GM23338 (cell line): ENCODE measurements around the gene SLC17A7. TPM values are rescaled to one million over a fixed set of nuclear protein-coding genes. Genes with fewer than 3 reads are reported as not detected.

Experiments
- CREB1 ChIP-seq: fragments of 250-450 bp; sonication (Bioruptor Pico); IDR thresholded peaks from 2 replicates; pipeline ENCODE4 v1.5.0; 2020; ENCODE audit warnings: low read depth, mild to moderate bottlenecking, moderate library complexity
- ETS1 ChIP-seq: IDR thresholded peaks from 2 replicates; pipeline ENCODE4 v1.6.1; 2016; ENCODE audit warnings: antibody characterized with exemption
- JUNB ChIP-seq: IDR thresholded peaks from one replicate; pipeline ENCODE4 v1.6.1; 2016; ENCODE audit warnings: antibody characterized with exemption; ENCODE audit not compliant: unreplicated experiment
- NANOG ChIP-seq: IDR thresholded peaks from 2 replicates; pipeline ENCODE4 v1.6.1; 2016; ENCODE audit warnings: antibody characterized with exemption, borderline replicate concordance
- ZNF114 ChIP-seq: fragments of 250-450 bp; sonication (Bioruptor Pico); IDR thresholded peaks from 2 replicates; pipeline ENCODE4 v1.5.0; 2020; ENCODE audit warnings: mild to moderate bottlenecking, moderate library complexity
- polyA plus RNA-seq: library from polyadenylated mRNA; unstranded; fragments of >200 nt; fragmentation: Nextera tagmentation; extraction: Ambion mirVana; gene quantifications from 2 replicates; pipeline ENCODE4 v1.2.1, GENCODE V29; 2016
- total RNA-seq: library from RNA; depleted of rRNA; stranded (reverse); fragments of >200 nt; shearing (Covaris generic); gene quantifications from 2 replicates; pipeline ENCODE4 v1.2.3, GENCODE V29; 2014
- TF ChIP-seq, protein P1 (sequence below): fragments of 250-450 bp; sonication (Bioruptor Pico); IDR thresholded peaks from 2 replicates; pipeline ENCODE4 v1.5.0; 2020; ENCODE audit warnings: mild to moderate bottlenecking, moderate library complexity
- TF ChIP-seq, protein P2 (sequence below): IDR thresholded peaks from one replicate; pipeline ENCODE4 v1.6.1; 2018; ENCODE audit warnings: antibody characterized with exemption; ENCODE audit not compliant: unreplicated experiment

Gene SLC17A7
- total and polyA plus RNA-seq, 2 experiments from 2014 or later, result 0.90 to 1.5 TPM

GRCh38 chr19:49409441-49410029, 31.8 kb downstream of the SLC17A7 start (continued):
- TF ChIP-seq, protein P1, sequence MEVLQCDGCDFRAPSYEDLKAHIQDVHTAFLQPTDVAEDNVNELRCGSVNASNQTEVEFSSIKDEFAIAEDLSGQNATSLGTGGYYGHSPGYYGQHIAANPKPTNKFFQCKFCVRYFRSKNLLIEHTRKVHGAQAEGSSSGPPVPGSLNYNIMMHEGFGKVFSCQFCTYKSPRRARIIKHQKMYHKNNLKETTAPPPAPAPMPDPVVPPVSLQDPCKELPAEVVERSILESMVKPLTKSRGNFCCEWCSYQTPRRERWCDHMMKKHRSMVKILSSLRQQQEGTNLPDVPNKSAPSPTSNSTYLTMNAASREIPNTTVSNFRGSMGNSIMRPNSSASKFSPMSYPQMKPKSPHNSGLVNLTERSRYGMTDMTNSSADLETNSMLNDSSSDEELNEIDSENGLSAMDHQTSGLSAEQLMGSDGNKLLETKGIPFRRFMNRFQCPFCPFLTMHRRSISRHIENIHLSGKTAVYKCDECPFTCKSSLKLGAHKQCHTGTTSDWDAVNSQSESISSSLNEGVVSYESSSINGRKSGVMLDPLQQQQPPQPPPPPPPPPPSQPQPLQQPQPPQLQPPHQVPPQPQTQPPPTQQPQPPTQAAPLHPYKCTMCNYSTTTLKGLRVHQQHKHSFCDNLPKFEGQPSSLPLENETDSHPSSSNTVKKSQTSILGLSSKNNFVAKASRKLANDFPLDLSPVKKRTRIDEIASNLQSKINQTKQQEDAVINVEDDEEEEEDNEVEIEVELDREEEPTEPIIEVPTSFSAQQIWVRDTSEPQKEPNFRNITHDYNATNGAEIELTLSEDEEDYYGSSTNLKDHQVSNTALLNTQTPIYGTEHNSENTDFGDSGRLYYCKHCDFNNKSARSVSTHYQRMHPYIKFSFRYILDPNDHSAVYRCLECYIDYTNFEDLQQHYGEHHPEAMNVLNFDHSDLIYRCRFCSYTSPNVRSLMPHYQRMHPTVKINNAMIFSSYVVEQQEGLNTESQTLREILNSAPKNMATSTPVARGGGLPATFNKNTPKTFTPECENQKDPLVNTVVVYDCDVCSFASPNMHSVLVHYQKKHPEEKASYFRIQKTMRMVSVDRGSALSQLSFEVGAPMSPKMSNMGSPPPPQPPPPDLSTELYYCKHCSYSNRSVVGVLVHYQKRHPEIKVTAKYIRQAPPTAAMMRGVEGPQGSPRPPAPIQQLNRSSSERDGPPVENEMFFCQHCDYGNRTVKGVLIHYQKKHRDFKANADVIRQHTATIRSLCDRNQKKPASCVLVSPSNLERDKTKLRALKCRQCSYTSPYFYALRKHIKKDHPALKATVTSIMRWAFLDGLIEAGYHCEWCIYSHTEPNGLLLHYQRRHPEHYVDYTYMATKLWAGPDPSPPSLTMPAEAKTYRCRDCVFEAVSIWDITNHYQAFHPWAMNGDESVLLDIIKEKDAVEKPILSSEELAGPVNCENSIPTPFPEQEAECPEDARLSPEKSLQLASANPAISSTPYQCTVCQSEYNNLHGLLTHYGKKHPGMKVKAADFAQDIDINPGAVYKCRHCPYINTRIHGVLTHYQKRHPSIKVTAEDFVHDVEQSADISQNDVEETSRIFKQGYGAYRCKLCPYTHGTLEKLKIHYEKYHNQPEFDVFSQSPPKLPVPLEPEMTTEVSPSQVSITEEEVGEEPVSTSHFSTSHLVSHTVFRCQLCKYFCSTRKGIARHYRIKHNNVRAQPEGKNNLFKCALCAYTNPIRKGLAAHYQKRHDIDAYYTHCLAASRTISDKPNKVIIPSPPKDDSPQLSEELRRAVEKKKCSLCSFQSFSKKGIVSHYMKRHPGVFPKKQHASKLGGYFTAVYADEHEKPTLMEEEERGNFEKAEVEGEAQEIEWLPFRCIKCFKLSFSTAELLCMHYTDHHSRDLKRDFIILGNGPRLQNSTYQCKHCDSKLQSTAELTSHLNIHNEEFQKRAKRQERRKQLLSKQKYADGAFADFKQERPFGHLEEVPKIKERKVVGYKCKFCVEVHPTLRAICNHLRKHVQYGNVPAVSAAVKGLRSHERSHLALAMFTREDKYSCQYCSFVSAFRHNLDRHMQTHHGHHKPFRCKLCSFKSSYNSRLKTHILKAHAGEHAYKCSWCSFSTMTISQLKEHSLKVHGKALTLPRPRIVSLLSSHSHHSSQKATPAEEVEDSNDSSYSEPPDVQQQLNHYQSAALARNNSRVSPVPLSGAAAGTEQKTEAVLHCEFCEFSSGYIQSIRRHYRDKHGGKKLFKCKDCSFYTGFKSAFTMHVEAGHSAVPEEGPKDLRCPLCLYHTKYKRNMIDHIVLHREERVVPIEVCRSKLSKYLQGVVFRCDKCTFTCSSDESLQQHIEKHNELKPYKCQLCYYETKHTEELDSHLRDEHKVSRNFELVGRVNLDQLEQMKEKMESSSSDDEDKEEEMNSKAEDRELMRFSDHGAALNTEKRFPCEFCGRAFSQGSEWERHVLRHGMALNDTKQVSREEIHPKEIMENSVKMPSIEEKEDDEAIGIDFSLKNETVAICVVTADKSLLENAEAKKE (CRISPR knock-in tag), result no peak
- TF ChIP-seq NANOG, result no peak
- no peak for TF ChIP-seq JUNB
- TF ChIP-seq CREB1 (CRISPR knock-in tag), result no peak
- no peak for TF ChIP-seq ETS1
- TF ChIP-seq, protein P2, sequence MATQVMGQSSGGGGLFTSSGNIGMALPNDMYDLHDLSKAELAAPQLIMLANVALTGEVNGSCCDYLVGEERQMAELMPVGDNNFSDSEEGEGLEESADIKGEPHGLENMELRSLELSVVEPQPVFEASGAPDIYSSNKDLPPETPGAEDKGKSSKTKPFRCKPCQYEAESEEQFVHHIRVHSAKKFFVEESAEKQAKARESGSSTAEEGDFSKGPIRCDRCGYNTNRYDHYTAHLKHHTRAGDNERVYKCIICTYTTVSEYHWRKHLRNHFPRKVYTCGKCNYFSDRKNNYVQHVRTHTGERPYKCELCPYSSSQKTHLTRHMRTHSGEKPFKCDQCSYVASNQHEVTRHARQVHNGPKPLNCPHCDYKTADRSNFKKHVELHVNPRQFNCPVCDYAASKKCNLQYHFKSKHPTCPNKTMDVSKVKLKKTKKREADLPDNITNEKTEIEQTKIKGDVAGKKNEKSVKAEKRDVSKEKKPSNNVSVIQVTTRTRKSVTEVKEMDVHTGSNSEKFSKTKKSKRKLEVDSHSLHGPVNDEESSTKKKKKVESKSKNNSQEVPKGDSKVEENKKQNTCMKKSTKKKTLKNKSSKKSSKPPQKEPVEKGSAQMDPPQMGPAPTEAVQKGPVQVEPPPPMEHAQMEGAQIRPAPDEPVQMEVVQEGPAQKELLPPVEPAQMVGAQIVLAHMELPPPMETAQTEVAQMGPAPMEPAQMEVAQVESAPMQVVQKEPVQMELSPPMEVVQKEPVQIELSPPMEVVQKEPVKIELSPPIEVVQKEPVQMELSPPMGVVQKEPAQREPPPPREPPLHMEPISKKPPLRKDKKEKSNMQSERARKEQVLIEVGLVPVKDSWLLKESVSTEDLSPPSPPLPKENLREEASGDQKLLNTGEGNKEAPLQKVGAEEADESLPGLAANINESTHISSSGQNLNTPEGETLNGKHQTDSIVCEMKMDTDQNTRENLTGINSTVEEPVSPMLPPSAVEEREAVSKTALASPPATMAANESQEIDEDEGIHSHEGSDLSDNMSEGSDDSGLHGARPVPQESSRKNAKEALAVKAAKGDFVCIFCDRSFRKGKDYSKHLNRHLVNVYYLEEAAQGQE, result no peak
- TF ChIP-seq ZNF114 (CRISPR knock-in tag), result no peak
